Gastrocnemius medialis (tissue), 4 donors: ENCODE data around the gene SPI1. TPM values are rescaled to one million over a fixed set of nuclear protein-coding genes. Genes with fewer than 3 reads are reported as not detected.

Experiments
- ATAC-seq, 2 donors: fragments of 150-250 bp; one replicate each; pipeline ENCODE4 v1.9.1; 2016
- DNase-seq, 2 donors: peaks; one replicate each; pipeline ENCODE4 v3.0.0-alpha.2; 2019
- H3K27ac ChIP-seq, 4 donors: fragments of 200-600 bp; sonication (generic); 1 replicate in 1 of 4; 2 replicates in 3 of 4; pipeline ENCODE4 v1.5.1; 2016 to 2018; ENCODE audit warnings: mild to moderate bottlenecking in 2 of 4, moderate library complexity in 1 of 4
- H3K27me3 ChIP-seq, 3 donors: fragments of 200-600 bp; sonication (generic) in 2 of 3; 1 replicate in 1 of 3; 2 replicates in 2 of 3; pipeline versions ENCODE4 v1.5.1 to v1.6.0; 2016 to 2019; ENCODE audit warnings: mild to moderate bottlenecking in 1 of 3, moderate library complexity in 1 of 3
- H3K36me3 ChIP-seq, 2 donors: fragments of 200-600 bp; sonication (generic) in 1 of 2; one replicate each; pipeline ENCODE4 v1.5.1; 2017 to 2018
- H3K4me1 ChIP-seq, 2 donors: fragments of 200-600 bp; sonication (generic) in 1 of 2; one replicate each; pipeline ENCODE4 v1.5.1; 2016 to 2017; ENCODE audit warnings: mild to moderate bottlenecking in 2 of 2
- H3K4me3 ChIP-seq, 4 donors: fragments of 200-600 bp; sonication (generic) in 3 of 4; 1 replicate in 1 of 4; 2 replicates in 3 of 4; pipeline ENCODE4 v1.5.1; 2016 to 2019; ENCODE audit warnings: mild to moderate bottlenecking in 2 of 4
- H3K9me3 ChIP-seq, 3 donors: fragments of 200-600 bp; sonication (generic) in 2 of 3; 1 replicate in 1 of 3; 2 replicates in 2 of 3; pipeline ENCODE4 v1.5.1; 2016 to 2019
- CTCF ChIP-seq, 5 experiments: fragments of 450-650 bp in 3 of 5; fragments of 200-600 bp in 2 of 5; sonication (generic) in 2 of 5; IDR thresholded peaks in 4 of 5; conservative IDR thresholded peaks in 1 of 5; 1 replicate in 4 of 5; 2 replicates in 1 of 5; pipeline ENCODE4 v1.5.1; 2016 to 2019; ENCODE audit warnings: antibody characterized with exemption in 5 of 5, mild to moderate bottlenecking in 3 of 5, moderate library complexity in 3 of 5
- POLR2A ChIP-seq, 2 donors: fragments of 450-650 bp; IDR thresholded peaks; one replicate each; pipeline ENCODE4 v1.6.1; 2017; ENCODE audit warnings: antibody characterized with exemption in 2 of 2, mild to moderate bottlenecking in 2 of 2, moderate library complexity in 2 of 2
- in situ Hi-C, 4 donors: fragments of 200-750 bp; cut with MboI; loops; one replicate each; pipeline versions ENCODE4 v1.15.0 to v1.8.0; 2017; ENCODE audit warnings: low sequenced_read_pairs in 4 of 4
- intact Hi-C: fragments of 100-400 bp; cut with DNase I; formaldehyde crosslinking; loops from one replicate; pipeline ENCODE4 v1.15.1; 2023; ENCODE audit warnings: low total_unique reads
- total RNA-seq, 4 donors: library from RNA; depleted of rRNA; stranded (reverse); fragments of >200 nt; gene quantifications; one replicate each; pipeline versions ENCODE4 v1.1.0 to v1.2.3, GENCODE V29; 2016

Gene SPI1
- total RNA-seq, 4 donors from 2014 or later, result 0.44 to 7.0 (median 4.2) TPM

- Histone ChIP-seq H3K36me3 (peaks cover 0 to 17% of the 10 kb centered on the region in 2 donors), H3K9me3 (no peaks in the 10 kb centered on the region), H3K4me1 (peaks cover 27 to 40% of the 10 kb centered on the region in 2 donors), H3K27me3 (no peaks in the 10 kb centered on the region), H3K4me3 (no peak overlapping the region), H3K27ac (peak overlapping the region; percentile 10 to 61 (median 44))
- ATAC-seq (no peak), DNase-seq (peak in 1 of 2 donors; percentile 15)
- intact Hi-C loops, result no loop called here
- in situ Hi-C loops, result no loop called here
- no peak for TF ChIP-seq CTCF (IDR thresholded peaks at IDR 0.05 in 4 of 5, conservative IDR thresholded peaks at IDR 0.05 in 1 of 5)
- no peak for TF ChIP-seq POLR2A (IDR thresholded peaks at IDR 0.05)
Measured at GRCh38 chr11:47413351-47413750, 35.0 kb upstream of the SPI1 start.

- no peaks in the 10 kb centered on the region for H3K9me3 ChIP-seq
- no peak overlapping the region for H3K4me3 ChIP-seq
- peaks cover 33 to 48% of the 10 kb centered on the region in 2 donors for H3K4me1 ChIP-seq
- peaks cover 0 to 8% of the 10 kb centered on the region in 2 donors for H3K36me3 ChIP-seq
- H3K27ac ChIP-seq, result peak overlapping the region in 2 of 4 donors; percentile 15 to 37
- TF ChIP-seq POLR2A (IDR thresholded peaks at IDR 0.05) (no peak), CTCF (IDR thresholded peaks at IDR 0.05 in 4 of 5, conservative IDR thresholded peaks at IDR 0.05 in 1 of 5) (peak in 4 of 5 experiments; percentile 28 to 69 (median 56))
- H3K27me3 ChIP-seq, result no peaks in the 10 kb centered on the region
- in situ Hi-C loops, result no loop called here
- intact Hi-C loops, result no loop called here
- ATAC-seq (no peak), DNase-seq (peak in 1 of 2 donors; percentile 43)
Measured at GRCh38 chr11:47411884-47412746, 33.8 kb upstream of the SPI1 start.

- no peaks in the 10 kb centered on the region for H3K9me3 ChIP-seq
- intact Hi-C loops, result no loop called here
- no peaks in the 10 kb centered on the region for H3K27me3 ChIP-seq
- no peak for ATAC-seq
- no peak for DNase-seq
- in situ Hi-C loops, result no loop called here
- no peak overlapping the region for H3K4me3 ChIP-seq
- peak overlapping the region; percentile 89 to 98 (median 94) for H3K27ac ChIP-seq
- TF ChIP-seq POLR2A (IDR thresholded peaks at IDR 0.05) (no peak), CTCF (IDR thresholded peaks at IDR 0.05 in 4 of 5, conservative IDR thresholded peaks at IDR 0.05 in 1 of 5) (no peak)
- peaks cover 0 to 8% of the 10 kb centered on the region in 2 donors for H3K36me3 ChIP-seq
- H3K4me1 ChIP-seq, result peaks cover 26 to 39% of the 10 kb centered on the region in 2 donors
Measured at GRCh38 chr11:47410370-47411264, 32.3 kb upstream of the SPI1 start.

- DNase-seq (peak in 1 of 2 donors; percentile 14), ATAC-seq (no peak)
- Histone ChIP-seq H3K27ac (peak overlapping the region; percentile 89 to 98 (median 94)), H3K4me3 (peak overlapping the region; percentile 68 to 97 (median 90)), H3K9me3 (no peaks in the 10 kb centered on the region), H3K4me1 (peaks cover 21 to 31% of the 10 kb centered on the region in 2 donors), H3K36me3 (peaks cover 0 to 8% of the 10 kb centered on the region in 2 donors), H3K27me3 (no peaks in the 10 kb centered on the region)
- no peak for TF ChIP-seq CTCF (IDR thresholded peaks at IDR 0.05 in 4 of 5, conservative IDR thresholded peaks at IDR 0.05 in 1 of 5)
- no peak for TF ChIP-seq POLR2A (IDR thresholded peaks at IDR 0.05)
- intact Hi-C loops (loop anchor here (2.0 to 5.0 kb wide), 5 partner anchors 139 to 232 kb away; partner anchors contain the start of genes ACP2, ARFGAP2, CELF1 and KBTBD4), in situ Hi-C loops (loop anchor here in 1 of 4 donors (5.0 kb wide), 1 partner anchor 37 kb away; no protein-coding TSS in a partner anchor)
Measured at GRCh38 chr11:47409440-47410369, 31.4 kb upstream of the SPI1 start.
